Trophoblast cell (in vitro differentiated cells and primary cell): ENCODE data around the gene LRRC2.
A peak's percentile ranks its signal among the peaks of the same experiment; 100 is the strongest.

Source experiments
- DNase-seq, 2 donors: peaks; one replicate each; pipeline ENCODE4 v3.0.0-alpha.2; 2016
- H2AFZ ChIP-seq: 2 replicates; pipeline ENCODE4 v1.6.1; 2013; ENCODE audit warnings: low read length, moderate library complexity, mild to moderate bottlenecking; ENCODE audit not compliant: insufficient read depth, poor library complexity
- H2AK5ac ChIP-seq: 2 replicates; pipeline ENCODE4 v1.6.1; 2013; ENCODE audit warnings: mild to moderate bottlenecking, low read length
- H2BK120ac ChIP-seq: 2 replicates; pipeline ENCODE4 v1.6.1; 2013; ENCODE audit warnings: low read length, mild to moderate bottlenecking, moderate library complexity; ENCODE audit not compliant: insufficient read depth, poor library complexity
- H2BK12ac ChIP-seq: 2 replicates; pipeline ENCODE4 v1.6.1; 2013; ENCODE audit warnings: mild to moderate bottlenecking, low read length, moderate library complexity
- H2BK5ac ChIP-seq: 2 replicates; pipeline ENCODE4 v1.6.1; 2013; ENCODE audit warnings: low read length, low read depth, moderate library complexity, mild to moderate bottlenecking; ENCODE audit not compliant: poor library complexity
- H3K14ac ChIP-seq: 2 replicates; pipeline ENCODE4 v1.6.1; 2013; ENCODE audit warnings: mild to moderate bottlenecking, low read length
- H3K18ac ChIP-seq: 2 replicates; pipeline ENCODE4 v1.6.1; 2013; ENCODE audit warnings: mild to moderate bottlenecking, low read length
- H3K23ac ChIP-seq: 2 replicates; pipeline ENCODE4 v1.6.1; 2013; ENCODE audit warnings: low read length
- H3K27ac ChIP-seq: 2 replicates; pipeline ENCODE4 v1.5.1; 2013; ENCODE audit warnings: low read depth, mild to moderate bottlenecking, inconsistent platforms, low read length, moderate library complexity
- H3K27me3 ChIP-seq: 2 replicates; pipeline ENCODE4 v1.6.1; 2013; ENCODE audit warnings: inconsistent platforms, mild to moderate bottlenecking, low read length, moderate library complexity; ENCODE audit not compliant: insufficient read depth
- H3K36me3 ChIP-seq, 2 experiments: 1 replicate in 1 of 2; 2 replicates in 1 of 2; pipeline ENCODE4 v1.6.1; 2013; ENCODE audit warnings: low read length in 2 of 2, mild to moderate bottlenecking in 2 of 2, moderate library complexity in 1 of 2; ENCODE audit not compliant: insufficient read depth in 2 of 2, control insufficient read depth in 1 of 2
- H3K4ac ChIP-seq: 2 replicates; pipeline ENCODE4 v1.6.1; 2013; ENCODE audit warnings: low read depth, mild to moderate bottlenecking, low read length, moderate library complexity
- H3K4me1 ChIP-seq, 2 experiments: 1 replicate in 1 of 2; 2 replicates in 1 of 2; pipeline ENCODE4 v1.6.1; 2013; ENCODE audit warnings: low read length in 2 of 2, mild to moderate bottlenecking in 2 of 2, moderate library complexity in 1 of 2; ENCODE audit not compliant: insufficient read depth in 2 of 2, control insufficient read depth in 1 of 2
- H3K4me2 ChIP-seq: 2 replicates; pipeline ENCODE4 v1.6.1; 2013; ENCODE audit warnings: inconsistent platforms, mild to moderate bottlenecking, low read length, moderate library complexity
- H3K4me3 ChIP-seq: 2 replicates; pipeline ENCODE4 v1.5.1; 2013; ENCODE audit warnings: mild to moderate bottlenecking, low read depth, low read length, inconsistent platforms
- H3K79me1 ChIP-seq: one replicate; pipeline ENCODE4 v1.6.1; 2013; ENCODE audit warnings: low read length
- H3K79me2 ChIP-seq: 2 replicates; pipeline ENCODE4 v1.6.1; 2013; ENCODE audit warnings: low read length, mild to moderate bottlenecking; ENCODE audit not compliant: control insufficient read depth, insufficient read depth, poor library complexity
- H3K9ac ChIP-seq: 2 replicates; pipeline ENCODE4 v1.6.1; 2013; ENCODE audit warnings: mild to moderate bottlenecking, low read length
- H3K9me3 ChIP-seq: 2 replicates; pipeline ENCODE4 v1.6.1; 2013; ENCODE audit warnings: low read depth, mild to moderate bottlenecking, control low read depth, inconsistent platforms, low read length; ENCODE audit not compliant: insufficient read depth
- H4K12ac ChIP-seq: 2 replicates; pipeline ENCODE4 v1.6.1; 2013; ENCODE audit warnings: low read depth, mild to moderate bottlenecking, low read length, moderate library complexity
- H4K8ac ChIP-seq: 2 replicates; pipeline ENCODE4 v1.6.1; 2013; ENCODE audit warnings: low read depth, mild to moderate bottlenecking, low read length, moderate library complexity
- H4K91ac ChIP-seq: one replicate; pipeline ENCODE4 v1.6.1; 2013; ENCODE audit warnings: low read depth, mild to moderate bottlenecking, low read length, moderate library complexity
- WGBS: extraction: QIAGEN DNeasy Blood & Tissue Kit; methylation state at CpG from one replicate; pipeline ENCODE4 v1.1.7; 2013; ENCODE audit warnings: missing lambda C conversion rate; ENCODE audit not compliant: insufficient read length, insufficient coverage; ENCODE audit errors: extremely low coverage; 5-methylcytosine and 5-hydroxymethylcytosine counted together

LRRC2 gene

GRCh38 chr3:46546896-46547440 lies 19.1 kb downstream of the LRRC2 start:
- H3K79me1 ChIP-seq = peaks cover 4% of the 10 kb centered on the region
- no peak overlapping the region for H2AFZ ChIP-seq
- H3K27me3 ChIP-seq = no peaks in the 10 kb centered on the region
- H2BK5ac ChIP-seq = no peak overlapping the region
- no peak overlapping the region for H3K14ac ChIP-seq
- H3K27ac ChIP-seq = no peak overlapping the region
- H3K9me3 ChIP-seq = no peaks in the 10 kb centered on the region
- H3K4ac ChIP-seq = no peak overlapping the region
- no peak overlapping the region for H4K8ac ChIP-seq
- H3K4me1 ChIP-seq = peaks cover 2 to 4% of the 10 kb centered on the region in 2 experiments
- H2BK120ac ChIP-seq = no peak overlapping the region
- H2BK12ac ChIP-seq = no peak overlapping the region
- no peak overlapping the region for H3K4me3 ChIP-seq
- H3K36me3 ChIP-seq = no peaks in the 10 kb centered on the region
- DNase-seq = no peak
- no peak overlapping the region for H2AK5ac ChIP-seq
- no peak overlapping the region for H3K18ac ChIP-seq
- no peak overlapping the region for H4K12ac ChIP-seq
- H3K4me2 ChIP-seq = no peak overlapping the region
- H3K23ac ChIP-seq = no peak overlapping the region
- H3K9ac ChIP-seq = no peak overlapping the region
- no peak overlapping the region for H4K91ac ChIP-seq
- WGBS = no CpG with 5 or more reads among the region's 1 CpG
- peaks cover 1% of the 10 kb centered on the region for H3K79me2 ChIP-seq

- no peak overlapping the region for H2AK5ac ChIP-seq
- no peak overlapping the region for H3K14ac ChIP-seq
- no peaks in the 10 kb centered on the region for H3K36me3 ChIP-seq
- H3K79me1 ChIP-seq = peaks cover 4% of the 10 kb centered on the region
- no peaks in the 10 kb centered on the region for H3K27me3 ChIP-seq
- no CpG with 5 or more reads among the region's 6 CpGs for WGBS
- H3K23ac ChIP-seq = no peak overlapping the region
- no peak overlapping the region for H3K27ac ChIP-seq
- no peak overlapping the region for H3K4me2 ChIP-seq
- H3K4me1 ChIP-seq = peaks cover 2 to 4% of the 10 kb centered on the region in 2 experiments
- no peak overlapping the region for H3K18ac ChIP-seq
- DNase-seq = peak in 1 of 2 donors; percentile 37
- no peak overlapping the region for H4K12ac ChIP-seq
- H2BK12ac ChIP-seq = no peak overlapping the region
- H4K8ac ChIP-seq = no peak overlapping the region
- H4K91ac ChIP-seq = no peak overlapping the region
- no peak overlapping the region for H2BK120ac ChIP-seq
- no peak overlapping the region for H3K4me3 ChIP-seq
- H2AFZ ChIP-seq = no peak overlapping the region
- H3K4ac ChIP-seq = no peak overlapping the region
- peaks cover 1% of the 10 kb centered on the region for H3K79me2 ChIP-seq
- no peak overlapping the region for H3K9ac ChIP-seq
- H3K9me3 ChIP-seq = no peaks in the 10 kb centered on the region
- no peak overlapping the region for H2BK5ac ChIP-seq
Observed at GRCh38 chr3:46545818-46546630, 20.1 kb downstream of the LRRC2 start.

GRCh38 chr3:46544771-46545503 lies 21.2 kb downstream of the LRRC2 start:
- no peak overlapping the region for H3K27ac ChIP-seq
- H3K79me2 ChIP-seq = peaks cover 1% of the 10 kb centered on the region
- no peak overlapping the region for H3K4me2 ChIP-seq
- no peak overlapping the region for H3K4me3 ChIP-seq
- H3K36me3 ChIP-seq = no peaks in the 10 kb centered on the region
- H4K91ac ChIP-seq = no peak overlapping the region
- no peaks in the 10 kb centered on the region for H3K27me3 ChIP-seq
- H2AFZ ChIP-seq = no peak overlapping the region
- H3K9me3 ChIP-seq = no peaks in the 10 kb centered on the region
- no peak overlapping the region for H2BK120ac ChIP-seq
- WGBS = no CpG with 5 or more reads among the region's 17 CpGs
- no peak overlapping the region for H2AK5ac ChIP-seq
- DNase-seq = no peak
- peaks cover 2 to 4% of the 10 kb centered on the region in 2 experiments for H3K4me1 ChIP-seq
- no peak overlapping the region for H4K8ac ChIP-seq
- H3K79me1 ChIP-seq = peaks cover 4% of the 10 kb centered on the region
- no peak overlapping the region for H3K14ac ChIP-seq
- H2BK5ac ChIP-seq = no peak overlapping the region
- no peak overlapping the region for H3K18ac ChIP-seq
- H3K9ac ChIP-seq = no peak overlapping the region
- no peak overlapping the region for H4K12ac ChIP-seq
- H3K23ac ChIP-seq = no peak overlapping the region
- no peak overlapping the region for H2BK12ac ChIP-seq
- no peak overlapping the region for H3K4ac ChIP-seq

- Histone ChIP-seq H3K4ac (no peak overlapping the region), H3K79me2 (peaks cover 1% of the 10 kb centered on the region), H3K4me3 (no peak overlapping the region), H2BK120ac (peak overlapping the region; percentile 24), H4K8ac (peak overlapping the region; percentile 42), H2BK5ac (no peak overlapping the region), H3K4me1 (peaks cover 0 to 2% of the 10 kb centered on the region in 2 experiments), H3K18ac (peak overlapping the region; percentile 39), H3K4me2 (no peak overlapping the region), H2AFZ (no peak overlapping the region), H4K91ac (peak overlapping the region; percentile 48), H2BK12ac (peak overlapping the region; percentile 91), H3K9me3 (no peaks in the 10 kb centered on the region), H4K12ac (no peak overlapping the region), H2AK5ac (peak overlapping the region; percentile 50), H3K14ac (peak overlapping the region; percentile 51), H3K79me1 (peaks cover 3% of the 10 kb centered on the region), H3K9ac (no peak overlapping the region), H3K36me3 (no peaks in the 10 kb centered on the region), H3K27me3 (no peaks in the 10 kb centered on the region), H3K27ac (peak overlapping the region; percentile 3), H3K23ac (no peak overlapping the region)
- DNase-seq = no peak
- no CpG with 5 or more reads among the region's 5 CpGs for WGBS
Observed at GRCh38 chr3:46542801-46543201, 23.3 kb downstream of the LRRC2 start.
